GM12878 (cell line): ENCODE data around the gene NFAT5. TPM values are rescaled to one million over a fixed set of nuclear protein-coding genes. Genes with fewer than 3 reads are reported as not detected.

Source experiments
- ATAC-seq: fragments of 200-7000 bp; cut with Tn5 transposase; 3 replicates; pipeline ENCODE4 v1.9.1; 2020; ENCODE audit warnings: mild to moderate bottlenecking, moderate library complexity
- BruUV-seq: library from RNA; stranded (reverse); fragments of 400-500 nt; replicated peaks from 2 replicates; lab custom pipeline; 2021; lab: Mats Ljungman, UMichigan
- CTCF ChIA-PET: fragments of 300-600 bp; sonication (Branson Sonifier 250); formaldehyde crosslinking; extraction: SDS; loops from one replicate; lab custom pipeline; 2021; ENCODE audit warnings: inconsistent platforms; lab: Yijun Ruan, JAX
- POLR2A ChIA-PET: fragments of 350-600 bp; formaldehyde crosslinking; extraction: SDS; loops from one replicate; lab custom pipeline; 2021; ENCODE audit warnings: inconsistent platforms; lab: Charles Lee
- RAD21 ChIA-PET: fragments of 300-600 bp; sonication (Branson Sonifier 250); formaldehyde crosslinking; loops from one replicate; lab custom pipeline; 2023; ENCODE audit warnings: antibody characterized with exemption; ENCODE audit not compliant: unreplicated experiment; lab: Charles Lee
- SMC1A ChIA-PET: fragments of 300-600 bp; sonication (Branson Sonifier 250); formaldehyde crosslinking; loops from one replicate; lab custom pipeline; 2023; ENCODE audit not compliant: unreplicated experiment, uncharacterized antibody; lab: Charles Lee
- DNase-seq: peaks from one replicate; pipeline ENCODE4 v3.0.0-alpha.2; 2011; ENCODE audit warnings: low read depth, low spot score
- FAIRE-seq: peaks from 3 replicates; lab custom pipeline; 2011; peaks lifted over from hg19 to GRCh38; lab: Jason Lieb, UNC
- H2AFZ ChIP-seq: 2 replicates; pipeline ENCODE4 v1.6.0; 2011; ENCODE audit warnings: low read depth, low read length, control low read depth; ENCODE audit not compliant: control insufficient read depth
- H3K27ac ChIP-seq: 2 replicates; pipeline ENCODE4 v1.5.1; 2011; ENCODE audit warnings: control low read depth; ENCODE audit not compliant: control insufficient read depth, insufficient read depth
- H3K27me3 ChIP-seq, 2 experiments: replicated peaks in 1 of 2; 2 replicates each; pipeline versions ENCODE4 v1.6.0 to v1.6.1; 2011; ENCODE audit warnings: low read length in 1 of 2; ENCODE audit not compliant: control insufficient read depth in 2 of 2, insufficient read depth in 2 of 2
- H3K36me3 ChIP-seq, 2 experiments: 2 replicates each; pipeline ENCODE4 v1.5.1; 2011; ENCODE audit warnings: low read length in 1 of 2; ENCODE audit not compliant: control insufficient read depth in 2 of 2, insufficient read depth in 2 of 2
- H3K4me1 ChIP-seq: 2 replicates; pipeline ENCODE4 v1.6.1; 2011; ENCODE audit warnings: mild to moderate bottlenecking, low read length, moderate library complexity, mixed read lengths; ENCODE audit not compliant: control insufficient read depth, insufficient read depth
- H3K4me2 ChIP-seq: 2 replicates; pipeline ENCODE4 v1.6.0; 2011; ENCODE audit warnings: control low read depth; ENCODE audit not compliant: control insufficient read depth, insufficient read depth
- H3K4me3 ChIP-seq: fragments of 200-600 bp; sonication (generic); 2 replicates; pipeline ENCODE4 v1.5.1; 2016
- H3K79me2 ChIP-seq: 2 replicates; pipeline ENCODE4 v1.6.0; 2011; ENCODE audit warnings: low read length; ENCODE audit not compliant: control insufficient read depth, insufficient read depth
- H3K9ac ChIP-seq: 2 replicates; pipeline ENCODE4 v1.8.0; 2011; ENCODE audit warnings: low read length, control low read depth, mixed read lengths; ENCODE audit not compliant: control insufficient read depth, insufficient read depth
- H3K9me3 ChIP-seq: replicated peaks from 3 replicates; pipeline ENCODE4 v1.5.1; 2011; ENCODE audit warnings: mild to moderate bottlenecking, low read length; ENCODE audit not compliant: control insufficient read depth, insufficient read depth
- H4K20me1 ChIP-seq: 2 replicates; pipeline ENCODE4 v1.6.0; 2011; ENCODE audit not compliant: control insufficient read depth, insufficient read depth
- BMI1 ChIP-seq: fragments of 450-650 bp; IDR thresholded peaks from 2 replicates; pipeline ENCODE4 v1.6.1; 2016; ENCODE audit warnings: mild to moderate bottlenecking, moderate library complexity, borderline replicate concordance
- CBX5 ChIP-seq: sonication (generic); IDR thresholded peaks from 2 replicates; pipeline ENCODE4 v1.6.1; 2016; ENCODE audit warnings: low read depth, moderate library complexity, mild to moderate bottlenecking, inconsistent platforms
- CHD2 ChIP-seq: IDR thresholded peaks from 2 replicates; pipeline ENCODE4 v1.6.1; 2011; ENCODE audit warnings: low read depth, low read length, improper control_type of control experiment, borderline replicate concordance
- CREM ChIP-seq: IDR thresholded peaks from 2 replicates; pipeline ENCODE4 v1.6.1; 2014; ENCODE audit warnings: antibody characterized with exemption, low read depth
- FOXK2 ChIP-seq: fragments of 450-650 bp; IDR thresholded peaks from 2 replicates; pipeline ENCODE4 v1.6.1; 2017; ENCODE audit warnings: mild to moderate bottlenecking, moderate library complexity
- HDGF ChIP-seq: fragments of 450-650 bp; IDR thresholded peaks from 2 replicates; pipeline ENCODE4 v1.6.1; 2016; ENCODE audit warnings: antibody characterized with exemption
- IRF4 ChIP-seq: IDR thresholded peaks from 2 replicates; pipeline ENCODE4 v1.6.1; 2011; ENCODE audit warnings: low read depth, low read length
- KLF5 ChIP-seq: fragments of 450-650 bp; IDR thresholded peaks from 2 replicates; pipeline ENCODE4 v1.6.1; 2014; ENCODE audit warnings: mild to moderate bottlenecking; ENCODE audit not compliant: partially characterized antibody
- MYC ChIP-seq: IDR thresholded peaks from 2 replicates; pipeline ENCODE4 v1.6.1; 2011; ENCODE audit warnings: mild to moderate bottlenecking, low read length, moderate library complexity, inconsistent platforms; ENCODE audit not compliant: insufficient read depth, insufficient replicate concordance, insufficient read length, severe bottlenecking
- PML ChIP-seq: IDR thresholded peaks from 2 replicates; pipeline ENCODE4 v1.6.1; 2012; ENCODE audit warnings: low read length, inconsistent platforms
- RBBP5 ChIP-seq: fragments of 200-600 bp; sonication (generic); conservative IDR thresholded peaks from 2 replicates; pipeline ENCODE4 v1.6.1; 2016
- SMC3 ChIP-seq: IDR thresholded peaks from 2 replicates; pipeline ENCODE4 v1.6.1; 2011; ENCODE audit warnings: low read length, improper control_type of control experiment, borderline replicate concordance
- SPI1 ChIP-seq: IDR thresholded peaks from 2 replicates; pipeline ENCODE4 v1.6.1; 2011; ENCODE audit warnings: low read depth, mild to moderate bottlenecking, low read length, moderate library complexity, borderline replicate concordance; ENCODE audit not compliant: insufficient read depth
- SREBF1 ChIP-seq: IDR thresholded peaks from 2 replicates; pipeline ENCODE4 v1.6.1; 2012; ENCODE audit warnings: mild to moderate bottlenecking, low read length
- SREBF2 ChIP-seq: IDR thresholded peaks from 2 replicates; pipeline ENCODE4 v1.6.1; 2012; ENCODE audit warnings: mild to moderate bottlenecking, low read length
- SUPT20H ChIP-seq: IDR thresholded peaks from 2 replicates; pipeline ENCODE4 v1.6.1; 2011; ENCODE audit warnings: low read depth, mild to moderate bottlenecking, low read length, moderate library complexity, borderline replicate concordance; ENCODE audit not compliant: control insufficient read depth
- SUZ12 ChIP-seq: fragments of 200-600 bp; sonication (generic); IDR thresholded peaks from one replicate; pipeline ENCODE4 v1.6.1; 2018; ENCODE audit warnings: antibody characterized with exemption, mild to moderate bottlenecking; ENCODE audit not compliant: unreplicated experiment
- WGBS: methylation state at CpG from one replicate; pipeline ENCODE4 v1.1.6; 2016; ENCODE audit warnings: low lambda C conversion rate; ENCODE audit not compliant: insufficient replicate concordance, insufficient coverage; ENCODE audit errors: missing lambda C conversion rate; 5-methylcytosine and 5-hydroxymethylcytosine counted together
- in situ Hi-C: fragments of 300-500 bp; cut with MboI; formaldehyde crosslinking; loops from 9 replicates; pipeline ENCODE4 v1.14.3; 2018; ENCODE audit warnings: mixed read lengths
- intact Hi-C: fragments of 100-400 bp; cut with micrococcal nuclease; formaldehyde crosslinking; loops from one replicate; pipeline ENCODE4 v1.14.2; 2022; ENCODE audit not compliant: unreplicated experiment
- polyA plus RNA-seq, 11 experiments: library from polyadenylated mRNA; depleted of rRNA in 4 of 11; unstranded in 6 of 11; stranded (reverse) in 5 of 11; fragments of >200 nt; fragmentation: Nextera tagmentation in 4 of 11; fragmentation: Illumina TruSeq in 1 of 11; extraction: Ambion mirVana in 4 of 11; extraction: Trizol in 1 of 11; gene quantifications; 1 replicate in 1 of 11; 2 replicates in 10 of 11; pipeline versions ENCODE4 v1.2.1 to v1.2.3, GENCODE V29; 2011 to 2016; ENCODE audit warnings: inconsistent platforms in 2 of 11, missing spikeins in 2 of 11, low read depth in 1 of 11
- total RNA-seq, 4 experiments: library from RNA; depleted of rRNA in 3 of 4; stranded (reverse); fragments of >200 nt in 3 of 4; fragmentation: Illumina TruSeq in 1 of 4; extraction: Trizol in 1 of 4; gene quantifications; 2 replicates each; pipeline versions ENCODE4 v1.2.1 to v1.2.3, GENCODE V29; 2013 to 2021
- TF ChIP-seq, protein P1 (sequence below): IDR thresholded peaks from 2 replicates; pipeline ENCODE4 v1.6.1; 2011; ENCODE audit warnings: low read depth, mild to moderate bottlenecking, low read length, moderate library complexity, borderline replicate concordance; ENCODE audit errors: extremely low read depth
- TF ChIP-seq, protein P2 (sequence below): fragments of 450-650 bp; IDR thresholded peaks from 2 replicates; pipeline ENCODE4 v1.6.1; 2014; ENCODE audit warnings: mild to moderate bottlenecking

NFAT5 gene
- total and polyA plus RNA-seq, 10 of the 15 experiments (the other 5 are each of a cell fraction or from before 2014, with no cell fraction given): 0.58 to 31.5 (median 12.7) TPM

DNA sequence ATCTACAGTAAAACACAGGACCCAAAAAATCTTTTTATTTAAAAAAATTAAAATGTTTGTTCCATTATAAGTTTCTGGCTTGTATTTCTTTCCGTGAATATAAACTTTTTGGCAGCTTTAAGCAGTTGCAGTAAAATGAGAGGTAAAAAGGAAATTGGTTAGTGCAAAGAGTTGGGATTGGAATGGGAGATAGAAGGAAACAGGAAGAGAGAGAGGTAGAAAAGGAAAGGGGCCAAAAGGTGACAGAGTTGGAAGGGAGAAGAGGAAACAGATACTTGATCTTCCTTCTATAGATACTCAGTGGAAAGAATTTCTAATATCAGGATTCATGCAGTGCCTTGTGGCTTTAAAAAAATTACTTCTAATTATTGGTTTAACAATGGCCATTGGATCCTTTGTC is 97.1 kb downstream of the NFAT5 start:
- SMC1A ChIA-PET: interaction anchor here (0.8 to 2.2 kb wide), 3 partner anchors 8 to 266 kb away, joined by 3 to 8 read pairs (median 6); no protein-coding TSS in a partner anchor
- 96% methylated on average over 1 of the region's 1 CpG for WGBS
- CTCF ChIA-PET: interaction anchor here (0.7 to 2.2 kb wide), 2 partner anchors 11 to 1072 kb away, joined by 3 to 9 read pairs; no protein-coding TSS in a partner anchor

More for the DNA sequence above, 97.1 kb downstream of the NFAT5 start:
- Histone ChIP-seq H3K27me3 (no peaks in the 10 kb centered on the region), H3K4me2 (no peak overlapping the region), H3K79me2 (no peaks in the 10 kb centered on the region), H2AFZ (no peak overlapping the region), H3K9me3 (no peaks in the 10 kb centered on the region), H3K9ac (no peak overlapping the region), H3K27ac (no peak overlapping the region), H3K4me1 (no peaks in the 10 kb centered on the region), H3K4me3 (no peak overlapping the region), H3K36me3 (peaks cover 2 to 12% of the 10 kb centered on the region in 2 experiments), H4K20me1 (no peaks in the 10 kb centered on the region)
- no peak for ATAC-seq
- ChIA-PET RAD21 (no interaction called here), POLR2A (interaction anchor here (0.6 to 0.7 kb wide), 2 partner anchors 205 to 244 kb away, joined by 4 to 5 read pairs; no protein-coding TSS in a partner anchor)
- DNase-seq: no peak
- TF ChIP-seq CBX5: no peak
- TF ChIP-seq SREBF1: no peak
- no peak for TF ChIP-seq SREBF2
- TF ChIP-seq, protein P1, sequence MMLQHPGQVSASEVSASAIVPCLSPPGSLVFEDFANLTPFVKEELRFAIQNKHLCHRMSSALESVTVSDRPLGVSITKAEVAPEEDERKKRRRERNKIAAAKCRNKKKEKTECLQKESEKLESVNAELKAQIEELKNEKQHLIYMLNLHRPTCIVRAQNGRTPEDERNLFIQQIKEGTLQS: no peak
- TF ChIP-seq MYC: no peak
- no peak for TF ChIP-seq CHD2
- TF ChIP-seq SUZ12: no peak
- no peak for TF ChIP-seq CREM
- no peak for TF ChIP-seq IRF4
- no peak for TF ChIP-seq KLF5
- TF ChIP-seq FOXK2: no peak
- TF ChIP-seq, protein P2, sequence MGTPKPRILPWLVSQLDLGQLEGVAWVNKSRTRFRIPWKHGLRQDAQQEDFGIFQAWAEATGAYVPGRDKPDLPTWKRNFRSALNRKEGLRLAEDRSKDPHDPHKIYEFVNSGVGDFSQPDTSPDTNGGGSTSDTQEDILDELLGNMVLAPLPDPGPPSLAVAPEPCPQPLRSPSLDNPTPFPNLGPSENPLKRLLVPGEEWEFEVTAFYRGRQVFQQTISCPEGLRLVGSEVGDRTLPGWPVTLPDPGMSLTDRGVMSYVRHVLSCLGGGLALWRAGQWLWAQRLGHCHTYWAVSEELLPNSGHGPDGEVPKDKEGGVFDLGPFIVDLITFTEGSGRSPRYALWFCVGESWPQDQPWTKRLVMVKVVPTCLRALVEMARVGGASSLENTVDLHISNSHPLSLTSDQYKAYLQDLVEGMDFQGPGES: no peak
- TF ChIP-seq SUPT20H: no peak
- no peak for TF ChIP-seq BMI1
- no peak for TF ChIP-seq PML
- no peak for TF ChIP-seq HDGF
- no peak for TF ChIP-seq SPI1
- no peak for TF ChIP-seq RBBP5
- TF ChIP-seq SMC3: no peak
- intact Hi-C loops: no loop called here
- FAIRE-seq: no peak
- no TSS peak for BruUV-seq
- in situ Hi-C loops: no loop called here
